KMS-11 (cell line): ENCODE results near the gene ATF6B.

Experiments used
- H2AFZ ChIP-seq: fragments of 200-600 bp; sonication (generic); 2 replicates; pipeline ENCODE4 v1.6.1; 2016; ENCODE audit warnings: antibody characterized with exemption, mixed run types, low read depth
- H3K27ac ChIP-seq: fragments of 200-600 bp; sonication (generic); 2 replicates; pipeline ENCODE4 v1.6.1; 2016; ENCODE audit warnings: mild to moderate bottlenecking, mixed run types
- H3K27me3 ChIP-seq: fragments of 200-600 bp; sonication (generic); 2 replicates; pipeline ENCODE4 v1.6.1; 2017; ENCODE audit warnings: mild to moderate bottlenecking, low read depth, mixed run types, moderate library complexity; ENCODE audit not compliant: insufficient read depth
- H3K36me3 ChIP-seq: fragments of 200-600 bp; sonication (generic); 2 replicates; pipeline ENCODE4 v1.6.1; 2017; ENCODE audit warnings: mild to moderate bottlenecking, mixed run types; ENCODE audit not compliant: insufficient read depth
- H3K4me1 ChIP-seq: fragments of 200-600 bp; sonication (generic); 2 replicates; pipeline ENCODE4 v1.6.1; 2016; ENCODE audit warnings: mild to moderate bottlenecking, low read depth, mixed run types; ENCODE audit not compliant: poor library complexity, severe bottlenecking
- H3K4me2 ChIP-seq: fragments of 200-600 bp; sonication (generic); 2 replicates; pipeline ENCODE4 v1.7.0; 2016; ENCODE audit warnings: mild to moderate bottlenecking, mixed run types
- H3K4me3 ChIP-seq: fragments of 200-600 bp; sonication (generic); IDR thresholded peaks from 2 replicates; pipeline ENCODE4 v1.6.1; 2017; ENCODE audit warnings: low read depth, low read length, mixed read lengths; ENCODE audit not compliant: insufficient read depth
- H3K79me2 ChIP-seq: fragments of 200-600 bp; sonication (generic); 2 replicates; pipeline ENCODE4 v1.6.1; 2016; ENCODE audit warnings: low read depth, mixed run types; ENCODE audit not compliant: insufficient read depth
- H3K9ac ChIP-seq: fragments of 200-600 bp; sonication (generic); 2 replicates; pipeline ENCODE4 v1.6.1; 2016; ENCODE audit warnings: mild to moderate bottlenecking, mixed run types
- H4K20me1 ChIP-seq: fragments of 200-600 bp; sonication (generic); 2 replicates; pipeline ENCODE4 v1.6.1; 2016; ENCODE audit warnings: mild to moderate bottlenecking, mixed run types; ENCODE audit not compliant: insufficient read depth
- TF ChIP-seq, protein P1 (sequence below): fragments of 200-600 bp; sonication (generic); conservative IDR thresholded peaks from 2 replicates; pipeline ENCODE4 v1.6.1; 2017; ENCODE audit warnings: low read depth, mild to moderate bottlenecking, antibody characterized with exemption, low read length, moderate library complexity, mixed read lengths

Gene ATF6B

DNA sequence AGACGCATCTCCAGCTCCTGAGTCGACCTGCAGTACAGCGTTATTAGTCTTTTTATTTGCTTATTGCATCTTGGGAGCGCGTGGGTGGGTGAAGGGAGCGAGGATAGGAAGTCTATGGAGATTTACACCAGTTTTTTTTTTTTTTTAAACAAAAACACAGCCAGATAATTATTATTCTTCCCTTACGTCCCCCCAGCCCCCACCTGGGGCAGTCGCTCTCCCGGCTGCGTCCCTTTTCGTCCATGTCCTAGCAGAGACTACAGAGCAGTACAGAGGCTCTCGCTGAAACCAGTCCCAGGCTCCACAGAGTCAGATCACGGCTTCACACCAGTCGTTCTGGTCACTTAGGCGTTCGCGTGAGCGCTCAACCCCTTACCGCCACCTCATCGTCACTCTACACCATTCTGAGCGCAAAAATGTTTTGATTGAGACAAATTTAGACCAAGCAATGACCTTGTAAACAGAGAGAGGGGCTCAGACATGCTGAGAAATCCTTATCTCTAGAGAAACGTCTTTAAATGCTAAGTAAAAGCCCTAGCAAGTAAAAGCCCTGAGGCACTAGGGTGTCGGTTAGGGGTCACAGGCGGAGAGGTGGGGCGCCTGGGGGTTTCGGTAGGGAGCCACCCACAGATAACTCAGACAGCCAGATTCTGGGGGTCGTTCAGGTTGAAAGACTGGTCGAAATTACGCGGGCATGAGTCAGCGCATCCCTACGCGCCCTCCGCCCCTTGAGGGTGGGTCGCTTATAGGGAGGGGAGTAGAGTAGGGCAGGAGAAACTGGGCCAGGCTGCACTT, 24.9 kb upstream of the ATF6B start:
- H3K9ac ChIP-seq: no peak overlapping the region
- no peaks in the 10 kb centered on the region for H3K4me1 ChIP-seq
- no peak overlapping the region for H3K4me2 ChIP-seq
- H3K4me3 ChIP-seq: no peak overlapping the region
- H4K20me1 ChIP-seq: no peaks in the 10 kb centered on the region
- H3K79me2 ChIP-seq: no peaks in the 10 kb centered on the region
- H2AFZ ChIP-seq: no peak overlapping the region
- no peaks in the 10 kb centered on the region for H3K36me3 ChIP-seq
- TF ChIP-seq, protein P1, sequence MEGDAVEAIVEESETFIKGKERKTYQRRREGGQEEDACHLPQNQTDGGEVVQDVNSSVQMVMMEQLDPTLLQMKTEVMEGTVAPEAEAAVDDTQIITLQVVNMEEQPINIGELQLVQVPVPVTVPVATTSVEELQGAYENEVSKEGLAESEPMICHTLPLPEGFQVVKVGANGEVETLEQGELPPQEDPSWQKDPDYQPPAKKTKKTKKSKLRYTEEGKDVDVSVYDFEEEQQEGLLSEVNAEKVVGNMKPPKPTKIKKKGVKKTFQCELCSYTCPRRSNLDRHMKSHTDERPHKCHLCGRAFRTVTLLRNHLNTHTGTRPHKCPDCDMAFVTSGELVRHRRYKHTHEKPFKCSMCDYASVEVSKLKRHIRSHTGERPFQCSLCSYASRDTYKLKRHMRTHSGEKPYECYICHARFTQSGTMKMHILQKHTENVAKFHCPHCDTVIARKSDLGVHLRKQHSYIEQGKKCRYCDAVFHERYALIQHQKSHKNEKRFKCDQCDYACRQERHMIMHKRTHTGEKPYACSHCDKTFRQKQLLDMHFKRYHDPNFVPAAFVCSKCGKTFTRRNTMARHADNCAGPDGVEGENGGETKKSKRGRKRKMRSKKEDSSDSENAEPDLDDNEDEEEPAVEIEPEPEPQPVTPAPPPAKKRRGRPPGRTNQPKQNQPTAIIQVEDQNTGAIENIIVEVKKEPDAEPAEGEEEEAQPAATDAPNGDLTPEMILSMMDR: no peak
- no peak overlapping the region for H3K27ac ChIP-seq
- peaks cover 6% of the 10 kb centered on the region; the same call in 1 of the 2 replicates for H3K27me3 ChIP-seq

- no peak within 1 kb of the TSS for H3K4me3 ChIP-seq
- no peak within 1 kb of the TSS for H3K9ac ChIP-seq
- no peaks in the 10 kb centered on the region for H3K79me2 ChIP-seq
- H4K20me1 ChIP-seq: no peaks in the 10 kb centered on the region
- no peaks in the 10 kb centered on the region for H3K4me1 ChIP-seq
- TF ChIP-seq, protein P1: no peak
- H3K36me3 ChIP-seq: no peaks in the 10 kb centered on the region
- no peak within 1 kb of the TSS for H3K4me2 ChIP-seq
- H3K27ac ChIP-seq: no peak within 1 kb of the TSS
- H2AFZ ChIP-seq: no peak within 1 kb of the TSS
- H3K27me3 ChIP-seq: peaks cover 6% of the 10 kb centered on the region; the same call in 1 of the 2 replicates
These were observed 24.1 kb upstream of the ATF6B start, which contains the start of gene PRRT1 for GRCh38 chr6:32151863-32152768. PRRT1 (minus strand) TSS chr6:32151939; CDS start chr6:32151827, 112 bp downstream.

- TF ChIP-seq, protein P1: no peak
- no peak overlapping the region for H3K4me3 ChIP-seq
- no peak overlapping the region for H3K9ac ChIP-seq
- no peak overlapping the region for H3K27ac ChIP-seq
- H3K4me2 ChIP-seq: no peak overlapping the region
- H3K79me2 ChIP-seq: no peaks in the 10 kb centered on the region
- no peak overlapping the region for H2AFZ ChIP-seq
- H4K20me1 ChIP-seq: no peaks in the 10 kb centered on the region
- no peaks in the 10 kb centered on the region for H3K4me1 ChIP-seq
- peaks cover 6% of the 10 kb centered on the region; the same call in 1 of the 2 replicates for H3K27me3 ChIP-seq
- H3K36me3 ChIP-seq: no peaks in the 10 kb centered on the region
These were observed 23.3 kb upstream of the ATF6B start for GRCh38 chr6:32151181-32151862.
